Caco-2 (cell line): ENCODE data around the gene CERK. TPM values are rescaled to one million over a fixed set of nuclear protein-coding genes. Genes with fewer than 3 reads are reported as not detected.
A peak's percentile ranks its signal among the peaks of the same experiment; 100 is the strongest.

Experiments
- BruUV-seq: library from RNA; stranded (reverse); fragments of 400-500 nt; replicated peaks from 2 replicates; lab custom pipeline; 2021; lab: Mats Ljungman, UMichigan
- CTCF ChIA-PET: fragments of 300-600 bp; sonication (Branson Sonifier 250); formaldehyde crosslinking; loops from one replicate; lab custom pipeline; 2022; ENCODE audit warnings: antibody characterized with exemption; lab: Charles Lee
- POLR2A ChIA-PET: fragments of 300-600 bp; sonication (Branson Sonifier 250); formaldehyde crosslinking; loops from one replicate; lab custom pipeline; 2022; ENCODE audit warnings: antibody characterized with exemption; lab: Charles Lee
- DNase-seq, 2 experiments: peaks; one replicate each; pipeline versions ENCODE4 v3.0.0 to v3.0.0-alpha.2; 2020 to 2022
- H3K27me3 ChIP-seq: replicated peaks from 2 replicates; pipeline ENCODE4 v1.6.0; 2011; ENCODE audit warnings: low read length; ENCODE audit not compliant: control insufficient read depth, insufficient read depth
- H3K36me3 ChIP-seq: 2 replicates; pipeline ENCODE4 v1.5.1; 2011; ENCODE audit warnings: low read length; ENCODE audit not compliant: control insufficient read depth, insufficient read depth
- H3K4me1 ChIP-seq: fragments of 250-450 bp; sonication (Bioruptor Pico); 2 replicates; pipeline ENCODE4 v1.5.1; 2020; ENCODE audit warnings: mild to moderate bottlenecking
- H3K4me3 ChIP-seq: 2 replicates; pipeline ENCODE4 v1.5.1; 2011; ENCODE audit warnings: low read depth, mild to moderate bottlenecking, control low read depth, low read length
- H3K9me3 ChIP-seq: fragments of 250-450 bp; sonication (Bioruptor Pico); 2 replicates; pipeline ENCODE4 v1.5.1; 2020; ENCODE audit warnings: mild to moderate bottlenecking, moderate library complexity
- H3K27ac Mint-ChIP-seq: one replicate; pipeline ENCODE4 v1.8.0; 2022; ENCODE audit warnings: mixed read lengths; ENCODE audit not compliant: unreplicated experiment
- H3K27me3 Mint-ChIP-seq: one replicate; pipeline ENCODE4 v1.8.0; 2022; ENCODE audit warnings: mixed read lengths; ENCODE audit not compliant: insufficient read depth, unreplicated experiment
- H3K36me3 Mint-ChIP-seq: one replicate; pipeline ENCODE4 v1.8.0; 2022; ENCODE audit warnings: mild to moderate bottlenecking, mixed read lengths; ENCODE audit not compliant: insufficient read depth, unreplicated experiment
- H3K4me1 Mint-ChIP-seq: one replicate; pipeline ENCODE4 v1.8.0; 2022; ENCODE audit warnings: low read depth, mixed read lengths; ENCODE audit not compliant: unreplicated experiment
- H3K4me3 Mint-ChIP-seq: one replicate; pipeline ENCODE4 v1.8.0; 2022; ENCODE audit warnings: mild to moderate bottlenecking, moderate library complexity, mixed read lengths; ENCODE audit not compliant: unreplicated experiment
- H3K9me3 Mint-ChIP-seq: one replicate; pipeline ENCODE4 v1.8.0; 2022; ENCODE audit warnings: mixed read lengths; ENCODE audit not compliant: unreplicated experiment
- CTCF ChIP-seq, 2 experiments: fragments of 200-600 bp in 1 of 2; IDR thresholded peaks; 1 replicate in 1 of 2; 2 replicates in 1 of 2; pipeline versions ENCODE4 v1.5.1 to v1.8.0; 2011 to 2022; ENCODE audit warnings: antibody characterized with exemption in 1 of 2, control low read depth in 1 of 2, inconsistent platforms in 1 of 2, low read depth in 1 of 2, low read length in 1 of 2, mild to moderate bottlenecking in 1 of 2, moderate library complexity in 1 of 2; ENCODE audit not compliant: insufficient read depth in 1 of 2, severe bottlenecking in 1 of 2, unreplicated experiment in 1 of 2
- intact Hi-C: fragments of 100-400 bp; cut with micrococcal nuclease; formaldehyde crosslinking; loops from one replicate; pipeline ENCODE4 v1.10.0; 2022; ENCODE audit not compliant: unreplicated experiment
- total RNA-seq: library from RNA; stranded (reverse); gene quantifications from 2 replicates; pipeline ENCODE4 v1.2.3, GENCODE V29; 2022

The CERK gene
- total RNA-seq, 1 experiment from 2014 or later: 35.0 TPM

DNA sequence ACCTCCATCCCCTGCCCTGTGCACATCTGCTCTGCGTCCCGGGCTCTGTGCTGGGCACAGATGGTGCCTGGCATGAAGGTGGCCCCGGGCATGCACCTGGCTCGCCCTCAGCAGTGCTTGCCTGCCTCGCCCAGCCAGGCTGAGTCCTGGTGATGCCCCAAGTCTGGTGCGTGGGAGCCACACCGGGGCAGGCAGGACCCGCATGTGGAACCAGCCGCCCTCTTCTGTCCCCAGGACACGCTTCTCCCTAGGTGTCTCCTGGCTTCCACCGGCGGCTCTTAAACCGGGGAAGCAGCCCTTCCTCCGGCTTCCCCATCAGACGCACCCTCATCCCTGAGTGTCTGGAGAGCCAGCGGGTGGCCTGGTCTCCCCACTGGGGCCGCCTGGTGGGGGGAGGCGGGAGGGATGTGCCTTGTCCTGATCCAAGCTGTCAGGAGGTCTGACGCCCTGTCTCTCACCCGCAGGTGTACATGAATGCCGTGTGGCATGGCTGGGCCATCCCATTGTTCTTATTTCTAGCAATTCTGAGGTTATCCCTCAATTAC lies 72.8 kb downstream of the CERK start:
- Histone ChIP-seq H3K4me3 (no peak overlapping the region), H3K36me3 (no peaks in the 10 kb centered on the region), H3K9me3 (no peaks in the 10 kb centered on the region), H3K27me3 (no peaks in the 10 kb centered on the region), H3K4me1 (no peaks in the 10 kb centered on the region)
- no peak overlapping the region for H3K4me3 Mint-ChIP-seq
- H3K4me1 Mint-ChIP-seq: no peaks in the 10 kb centered on the region
- DNase-seq: no peak
- POLR2A ChIA-PET: no interaction called here
- TF ChIP-seq CTCF (IDR thresholded peaks at IDR 0.05; ENCODE audit: insufficient read depth in 1 of 2, low read depth in 1 of 2, low read length in 1 of 2, severe bottlenecking in 1 of 2, unreplicated experiment in 1 of 2): peak in 1 of 2 experiments; percentile 5
- no peaks in the 10 kb centered on the region for H3K36me3 Mint-ChIP-seq
- intact Hi-C loops: no loop called here
- CTCF ChIA-PET: no interaction called here
- no peak overlapping the region for H3K27ac Mint-ChIP-seq
- BruUV-seq: no TSS peak
- H3K27me3 Mint-ChIP-seq: no peaks in the 10 kb centered on the region
- no peaks in the 10 kb centered on the region for H3K9me3 Mint-ChIP-seq

DNA sequence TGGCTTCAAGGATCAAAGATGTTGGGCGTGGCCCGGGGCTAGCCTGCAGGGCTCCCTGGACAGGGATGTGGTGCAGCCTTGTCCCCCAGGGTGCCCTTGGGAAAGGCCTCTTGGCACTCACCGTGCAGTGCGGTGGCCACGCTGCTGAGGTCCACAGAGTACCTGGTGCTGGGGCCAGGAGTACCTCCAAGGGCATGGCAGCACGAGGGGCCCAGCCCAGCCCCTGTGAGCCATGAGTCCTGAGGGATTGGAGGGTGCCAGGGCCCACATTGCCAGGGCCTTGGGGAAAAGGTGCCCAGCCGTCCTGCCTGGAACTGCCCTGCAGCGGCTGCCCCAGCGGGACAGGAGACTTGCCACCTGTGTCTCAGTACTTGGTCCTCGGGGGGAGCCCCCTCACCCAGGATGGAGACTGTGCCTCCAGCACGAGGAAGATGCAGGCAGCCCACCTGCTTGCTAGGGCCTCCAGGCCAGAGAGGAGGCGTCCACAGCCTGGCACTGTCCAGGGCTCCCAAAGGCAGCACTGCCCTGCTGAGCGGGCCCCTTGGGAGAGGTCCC lies 73.7 kb downstream of the CERK start:
- DNase-seq: no peak
- no peaks in the 10 kb centered on the region for H3K36me3 Mint-ChIP-seq
- Histone ChIP-seq H3K4me3 (no peak overlapping the region), H3K4me1 (no peaks in the 10 kb centered on the region), H3K27me3 (no peaks in the 10 kb centered on the region), H3K9me3 (no peaks in the 10 kb centered on the region), H3K36me3 (no peaks in the 10 kb centered on the region)
- TF ChIP-seq CTCF (IDR thresholded peaks at IDR 0.05; ENCODE audit: insufficient read depth in 1 of 2, low read depth in 1 of 2, low read length in 1 of 2, severe bottlenecking in 1 of 2, unreplicated experiment in 1 of 2): no peak
- POLR2A ChIA-PET: no interaction called here
- CTCF ChIA-PET: no interaction called here
- intact Hi-C loops: no loop called here
- H3K4me1 Mint-ChIP-seq: no peaks in the 10 kb centered on the region
- no peak overlapping the region for H3K4me3 Mint-ChIP-seq
- no peak overlapping the region for H3K27ac Mint-ChIP-seq
- H3K27me3 Mint-ChIP-seq: no peaks in the 10 kb centered on the region
- BruUV-seq: no TSS peak
- no peaks in the 10 kb centered on the region for H3K9me3 Mint-ChIP-seq

- no peaks in the 10 kb centered on the region for H3K36me3 ChIP-seq
- intact Hi-C loops: no loop called here
- no peak overlapping the region for H3K4me3 Mint-ChIP-seq
- ChIA-PET POLR2A (no interaction called here), CTCF (no interaction called here)
- no peaks in the 10 kb centered on the region for H3K36me3 Mint-ChIP-seq
- no peaks in the 10 kb centered on the region for H3K27me3 Mint-ChIP-seq
- no peaks in the 10 kb centered on the region for H3K27me3 ChIP-seq
- TF ChIP-seq CTCF (IDR thresholded peaks at IDR 0.05; ENCODE audit: insufficient read depth in 1 of 2, low read depth in 1 of 2, low read length in 1 of 2, severe bottlenecking in 1 of 2, unreplicated experiment in 1 of 2): no peak
- H3K9me3 Mint-ChIP-seq: no peaks in the 10 kb centered on the region
- H3K4me1 Mint-ChIP-seq: no peaks in the 10 kb centered on the region
- H3K4me3 ChIP-seq: no peak overlapping the region
- no peak for DNase-seq
- no peaks in the 10 kb centered on the region for H3K4me1 ChIP-seq
- BruUV-seq: no TSS peak
- H3K9me3 ChIP-seq: no peaks in the 10 kb centered on the region
- no peak overlapping the region for H3K27ac Mint-ChIP-seq
These were observed 74.5 kb downstream of the CERK start for GRCh38 chr22:46663436-46664100.
